ENCODE data around the gene NDUFB4. TPM values are rescaled to one million over a fixed set of nuclear protein-coding genes. Genes with fewer than 3 reads are reported as not detected.

NDUFB4 gene
- total RNA-seq, 2 experiments from 2014 or later = 81.3 to 84.0 TPM

- Histone ChIP-seq H3K36me3 (ENCODE audit: insufficient read depth, low read length) (no peaks in the 10 kb centered on the region), H3K4me1 (ENCODE audit: insufficient read depth, low read length) (peaks cover 15% of the 10 kb centered on the region), H3K27ac (ENCODE audit: low read depth in 1 of 2, low read length in 2 of 2) (no peak overlapping the region), H3K27me3 (ENCODE audit: control insufficient read depth in 1 of 2, insufficient read depth in 2 of 2, low read length in 2 of 2) (peaks cover 2 to 3% of the 10 kb centered on the region in 2 experiments), H3K4me3 (ENCODE audit: low read length) (no peak overlapping the region), H3K9me3 (ENCODE audit: control insufficient read depth in 1 of 2, insufficient read depth in 1 of 2, low read length in 2 of 2) (no peaks in the 10 kb centered on the region)
- H3K9me3 Mint-ChIP-seq = no peaks in the 10 kb centered on the region
- H3K4me3 Mint-ChIP-seq = no peak overlapping the region
- ChIA-PET POLR2A (interaction anchor here (1.4 kb wide), 1 partner anchor 41 kb away, joined by 3 read pairs; the partner anchor contains the start of gene NDUFB4), CTCF (interaction anchor here (1.2 kb wide), 1 partner anchor 10 kb away, joined by 3 read pairs; no protein-coding TSS in a partner anchor)
- no peaks in the 10 kb centered on the region for H3K36me3 Mint-ChIP-seq (ENCODE audit: low read depth)
- peaks cover 14% of the 10 kb centered on the region for H3K27me3 Mint-ChIP-seq
- peaks cover 15% of the 10 kb centered on the region for H3K4me1 Mint-ChIP-seq (ENCODE audit: low read depth)
- DNase-seq (no peak), ATAC-seq (ENCODE audit: poor library complexity) (no peak)
- intact Hi-C loops (cut with DNase I, micrococcal nuclease) = loop anchor here in 1 of 2 experiments (5.0 kb wide), 2 partner anchors 203 to 663 kb away; no protein-coding TSS in a partner anchor
- H3K27ac Mint-ChIP-seq = no peak overlapping the region
- TF ChIP-seq, protein P1, sequence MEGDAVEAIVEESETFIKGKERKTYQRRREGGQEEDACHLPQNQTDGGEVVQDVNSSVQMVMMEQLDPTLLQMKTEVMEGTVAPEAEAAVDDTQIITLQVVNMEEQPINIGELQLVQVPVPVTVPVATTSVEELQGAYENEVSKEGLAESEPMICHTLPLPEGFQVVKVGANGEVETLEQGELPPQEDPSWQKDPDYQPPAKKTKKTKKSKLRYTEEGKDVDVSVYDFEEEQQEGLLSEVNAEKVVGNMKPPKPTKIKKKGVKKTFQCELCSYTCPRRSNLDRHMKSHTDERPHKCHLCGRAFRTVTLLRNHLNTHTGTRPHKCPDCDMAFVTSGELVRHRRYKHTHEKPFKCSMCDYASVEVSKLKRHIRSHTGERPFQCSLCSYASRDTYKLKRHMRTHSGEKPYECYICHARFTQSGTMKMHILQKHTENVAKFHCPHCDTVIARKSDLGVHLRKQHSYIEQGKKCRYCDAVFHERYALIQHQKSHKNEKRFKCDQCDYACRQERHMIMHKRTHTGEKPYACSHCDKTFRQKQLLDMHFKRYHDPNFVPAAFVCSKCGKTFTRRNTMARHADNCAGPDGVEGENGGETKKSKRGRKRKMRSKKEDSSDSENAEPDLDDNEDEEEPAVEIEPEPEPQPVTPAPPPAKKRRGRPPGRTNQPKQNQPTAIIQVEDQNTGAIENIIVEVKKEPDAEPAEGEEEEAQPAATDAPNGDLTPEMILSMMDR (IDR thresholded peaks at IDR 0.05) = no peak
Measured at GRCh38 chr3:120554812-120555606, 41.1 kb upstream of the NDUFB4 start.

GRCh38 chr3:120555657-120556509, 40.3 kb upstream of the NDUFB4 start:
- Mint-ChIP-seq H3K4me3 (no peak overlapping the region), H3K9me3 (no peaks in the 10 kb centered on the region), H3K27ac (no peak overlapping the region), H3K4me1 (ENCODE audit: low read depth) (peaks cover 18% of the 10 kb centered on the region), H3K36me3 (ENCODE audit: low read depth) (no peaks in the 10 kb centered on the region), H3K27me3 (peaks cover 11% of the 10 kb centered on the region)
- ChIA-PET CTCF (interaction anchor here (1.2 kb wide), 1 partner anchor 9 kb away, joined by 3 read pairs; no protein-coding TSS in a partner anchor), POLR2A (interaction anchor here (1.4 kb wide), 1 partner anchor 40 kb away, joined by 3 read pairs; the partner anchor contains the start of gene NDUFB4)
- ATAC-seq (ENCODE audit: poor library complexity) (no peak), DNase-seq (no peak)
- Histone ChIP-seq H3K4me3 (ENCODE audit: low read length) (no peak overlapping the region), H3K27ac (ENCODE audit: low read depth in 1 of 2, low read length in 2 of 2) (no peak overlapping the region), H3K4me1 (ENCODE audit: insufficient read depth, low read length) (peaks cover 15% of the 10 kb centered on the region), H3K36me3 (ENCODE audit: insufficient read depth, low read length) (no peaks in the 10 kb centered on the region), H3K27me3 (ENCODE audit: control insufficient read depth in 1 of 2, insufficient read depth in 2 of 2, low read length in 2 of 2) (no peaks in the 10 kb centered on the region), H3K9me3 (ENCODE audit: control insufficient read depth in 1 of 2, insufficient read depth in 1 of 2, low read length in 2 of 2) (no peaks in the 10 kb centered on the region)
- TF ChIP-seq, protein P1 (IDR thresholded peaks at IDR 0.05) = no peak
- intact Hi-C loops (cut with DNase I, micrococcal nuclease) = loop anchor here in 1 of 2 experiments (5.0 kb wide), 2 partner anchors 204 to 664 kb away; no protein-coding TSS in a partner anchor

- POLR2A ChIA-PET = interaction anchor here (0.7 kb wide), 1 partner anchor 113 kb away, joined by 3 read pairs; no protein-coding TSS in a partner anchor
- H3K36me3 Mint-ChIP-seq (ENCODE audit: low read depth) = no peaks in the 10 kb centered on the region
- peaks cover 16% of the 10 kb centered on the region for H3K27me3 Mint-ChIP-seq
- Histone ChIP-seq H3K27me3 (ENCODE audit: control insufficient read depth in 1 of 2, insufficient read depth in 2 of 2, low read length in 2 of 2) (no peaks in the 10 kb centered on the region), H3K36me3 (ENCODE audit: insufficient read depth, low read length) (no peaks in the 10 kb centered on the region), H3K9me3 (ENCODE audit: control insufficient read depth in 1 of 2, insufficient read depth in 1 of 2, low read length in 2 of 2) (no peaks in the 10 kb centered on the region), H3K4me1 (ENCODE audit: insufficient read depth, low read length) (peaks cover 15% of the 10 kb centered on the region), H3K4me3 (ENCODE audit: low read length) (no peak overlapping the region), H3K27ac (ENCODE audit: low read depth in 1 of 2, low read length in 2 of 2) (no peak overlapping the region)
- DNase-seq (no peak), ATAC-seq (ENCODE audit: poor library complexity) (no peak)
- H3K4me3 Mint-ChIP-seq = no peak overlapping the region
- no peaks in the 10 kb centered on the region for H3K9me3 Mint-ChIP-seq
- TF ChIP-seq, protein P1 (IDR thresholded peaks at IDR 0.05) = no peak
- no peak overlapping the region for H3K27ac Mint-ChIP-seq
- intact Hi-C loops (cut with DNase I, micrococcal nuclease) = loop anchor here in 1 of 2 experiments (5.0 kb wide), 2 partner anchors 205 to 665 kb away; no protein-coding TSS in a partner anchor
- H3K4me1 Mint-ChIP-seq (ENCODE audit: low read depth) = peaks cover 24% of the 10 kb centered on the region
- CTCF ChIA-PET = interaction anchor here (0.6 to 0.7 kb wide), 2 partner anchors 312 to 1828 kb away, joined by 3 to 5 read pairs; no protein-coding TSS in a partner anchor
Measured at GRCh38 chr3:120557115-120557514, 39.0 kb upstream of the NDUFB4 start.
